ENCODE measurements around the gene OPTN.
"Not testable (repeated sequence)": the region's sequence is repeated elsewhere in the genome, so short reads cannot be mapped to it uniquely, and the experiment has no call there.

The OPTN gene

DNA sequence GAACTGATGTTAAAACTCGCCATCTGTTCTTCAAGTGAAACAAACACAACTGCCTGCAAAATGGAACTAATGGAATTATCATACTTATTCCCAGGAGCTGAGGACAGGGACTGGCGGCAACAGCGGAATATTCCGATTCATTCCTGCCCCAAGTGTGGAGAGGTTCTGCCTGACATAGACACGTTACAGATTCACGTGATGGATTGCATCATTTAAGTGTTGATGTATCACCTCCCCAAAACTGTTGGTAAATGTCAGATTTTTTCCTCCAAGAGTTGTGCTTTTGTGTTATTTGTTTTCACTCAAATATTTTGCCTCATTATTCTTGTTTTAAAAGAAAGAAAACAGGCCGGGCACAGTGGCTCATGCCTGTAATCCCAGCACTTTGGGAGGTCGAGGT is 36.7 kb downstream of the OPTN start:
- no peak for DNase-seq

DNA sequence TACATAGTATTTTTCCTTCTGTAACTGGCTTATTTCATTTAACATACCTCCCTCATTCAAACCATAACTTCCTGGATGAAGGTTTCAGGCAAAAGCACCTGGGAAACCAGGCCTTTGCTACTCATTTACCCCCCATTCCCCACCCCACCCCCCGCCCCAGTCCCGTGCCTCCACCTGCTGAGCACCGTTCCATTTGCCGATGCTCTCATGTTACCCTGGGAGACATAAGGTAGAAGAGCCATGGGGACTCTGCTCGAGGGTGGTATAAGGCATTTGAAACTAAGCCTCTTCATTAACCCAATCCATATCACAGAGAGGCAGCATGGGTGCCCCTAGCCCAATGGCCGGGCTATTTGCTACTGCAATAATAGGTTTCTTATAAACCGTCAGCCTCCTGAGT is 39.2 kb downstream of the OPTN start:
- DNase-seq = no peak

DNA sequence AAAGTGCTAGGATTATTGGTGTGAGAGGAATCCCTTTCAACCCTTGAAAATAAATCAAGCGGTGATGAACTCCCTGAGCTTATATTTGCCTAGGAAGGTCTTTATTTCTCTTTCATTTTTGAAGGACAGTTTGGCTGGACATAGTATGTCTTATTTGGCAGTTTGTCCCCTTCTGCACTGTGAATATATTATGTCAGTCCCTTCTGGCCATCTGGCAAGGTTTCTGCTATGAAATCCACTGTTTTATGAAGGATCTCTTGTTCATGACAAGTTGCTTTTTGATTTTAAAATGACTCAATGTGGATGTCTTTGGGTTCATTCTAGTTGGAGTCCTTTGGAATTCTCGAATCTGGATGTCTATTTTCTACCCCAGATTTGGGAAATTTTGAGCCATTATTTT is 39.7 kb downstream of the OPTN start:
- DNase-seq = no peak

DNA sequence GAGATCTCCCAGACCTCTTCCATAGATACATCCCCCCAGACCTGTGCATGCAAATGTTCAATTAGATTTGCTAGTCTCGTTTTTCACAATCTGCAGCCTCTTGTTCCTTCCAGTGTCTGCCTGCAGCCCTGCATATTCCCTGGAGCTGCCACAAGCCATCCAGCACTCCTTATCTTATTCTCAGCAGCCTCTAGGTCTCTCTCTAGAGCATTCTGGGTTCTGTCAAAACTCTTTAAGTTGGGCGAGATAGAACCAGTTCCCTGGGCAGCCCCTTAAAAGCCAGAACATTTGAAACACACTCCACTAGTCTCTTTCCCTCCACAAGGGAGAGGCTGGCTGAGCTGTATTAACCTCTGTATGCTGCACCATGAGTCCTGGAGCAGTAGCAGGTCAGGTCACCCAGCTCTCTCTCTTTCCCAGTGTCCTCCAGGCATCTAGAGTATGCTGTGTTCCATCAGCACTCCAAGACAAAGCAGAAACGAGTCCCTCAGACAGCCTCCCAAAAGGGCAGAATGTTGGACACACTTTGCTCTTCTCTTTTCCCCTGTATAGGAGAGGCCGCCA is 40.7 kb downstream of the OPTN start:
- DNase-seq = no peak

DNA sequence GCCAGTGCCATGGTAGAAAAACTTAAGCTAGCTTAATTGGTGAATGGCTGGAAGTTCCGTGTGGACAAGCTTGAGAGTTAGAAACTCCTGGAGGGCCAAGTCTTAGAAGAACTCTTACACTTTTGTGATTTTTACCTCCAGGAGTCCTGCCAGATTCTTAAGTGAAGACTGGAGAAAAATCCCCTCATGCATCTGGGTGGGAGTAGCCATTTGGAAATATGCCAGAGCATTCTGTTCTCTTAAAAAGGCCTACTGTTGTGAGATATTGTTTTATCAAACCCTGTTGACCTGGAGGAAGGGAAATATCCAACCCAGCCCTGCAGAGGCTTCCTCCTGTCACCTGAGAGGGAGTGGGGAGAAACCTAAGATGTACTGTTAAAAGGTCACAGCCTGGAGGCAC is 43.8 kb downstream of the OPTN start:
- no peak for DNase-seq

DNA sequence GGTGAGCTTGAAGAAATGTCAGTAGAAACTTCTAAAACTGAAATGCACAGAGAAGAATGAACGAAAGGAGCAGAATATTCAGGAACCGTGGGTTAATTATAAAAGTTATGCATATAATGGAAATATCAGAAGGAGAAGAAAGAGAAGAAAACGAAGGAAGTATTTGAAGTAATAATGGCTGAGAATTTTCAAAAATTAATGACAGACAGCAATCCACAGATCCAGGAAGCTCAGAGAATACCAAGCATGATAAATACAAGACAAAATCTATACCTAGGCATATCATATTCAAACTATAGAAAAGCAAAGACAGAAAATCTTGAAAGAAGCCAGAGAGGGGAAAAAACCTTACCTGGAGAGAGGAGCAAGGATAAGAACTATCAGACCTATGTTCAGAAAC is 44.9 kb downstream of the OPTN start:
- DNase-seq = no peak

DNA sequence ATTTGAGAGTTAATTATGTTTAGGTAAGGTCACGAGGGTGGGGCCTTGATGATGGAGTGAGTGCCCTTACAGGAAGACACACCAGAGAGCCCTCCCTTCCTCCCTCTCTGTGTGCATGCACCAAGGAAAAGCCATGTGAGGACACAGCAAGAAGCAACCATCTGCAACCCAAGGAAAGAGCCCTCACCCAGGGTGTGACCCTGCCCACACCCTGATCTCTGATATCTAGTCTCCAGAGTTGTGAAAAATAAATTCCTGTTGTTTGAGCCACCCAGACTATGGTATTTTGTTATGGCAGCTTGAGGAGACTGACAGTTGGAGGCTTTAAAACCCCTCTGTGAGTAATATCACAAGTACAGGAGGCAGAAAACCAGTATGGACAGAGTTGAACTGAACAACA is 46.4 kb downstream of the OPTN start:
- no peak for DNase-seq

DNA sequence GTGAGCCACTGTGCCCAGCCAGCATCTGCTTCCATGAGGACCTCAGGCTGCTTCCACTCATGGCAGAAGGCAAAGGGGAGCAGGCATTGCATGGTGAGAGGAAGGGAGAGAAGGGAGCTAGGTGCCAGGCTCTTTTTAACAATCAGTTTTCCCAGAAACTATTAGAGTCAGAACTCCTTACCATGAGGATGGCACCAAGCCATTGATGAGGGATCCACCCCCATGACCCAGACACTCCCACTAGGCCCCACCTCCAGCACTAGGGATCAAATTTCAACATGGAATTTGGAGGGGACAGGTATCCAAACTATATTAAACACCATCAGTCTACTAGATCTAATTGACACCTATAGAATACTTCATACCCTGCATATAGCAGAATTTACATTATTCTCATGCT is 47.2 kb downstream of the OPTN start:
- DNase-seq = no peak

DNA sequence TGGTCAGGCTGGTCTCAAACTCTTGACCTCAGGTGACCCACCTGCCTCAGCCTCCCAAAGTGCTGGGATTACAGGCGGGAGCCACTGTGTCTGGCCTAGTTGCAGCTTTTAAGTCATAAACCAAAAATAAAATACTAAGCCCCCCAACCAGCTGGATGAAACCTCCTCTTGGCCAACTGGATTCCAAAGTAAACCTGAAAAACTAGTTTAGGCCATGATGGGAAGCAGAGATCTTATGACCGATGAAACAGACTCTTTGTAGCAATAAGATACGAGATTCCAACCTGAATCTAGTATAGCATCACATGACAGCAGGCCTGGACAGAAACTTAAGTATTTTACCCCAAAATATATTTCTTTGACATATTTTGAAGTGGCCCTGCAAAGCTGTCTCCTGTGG is 52.3 kb downstream of the OPTN start:
- DNase-seq = no peak

DNA sequence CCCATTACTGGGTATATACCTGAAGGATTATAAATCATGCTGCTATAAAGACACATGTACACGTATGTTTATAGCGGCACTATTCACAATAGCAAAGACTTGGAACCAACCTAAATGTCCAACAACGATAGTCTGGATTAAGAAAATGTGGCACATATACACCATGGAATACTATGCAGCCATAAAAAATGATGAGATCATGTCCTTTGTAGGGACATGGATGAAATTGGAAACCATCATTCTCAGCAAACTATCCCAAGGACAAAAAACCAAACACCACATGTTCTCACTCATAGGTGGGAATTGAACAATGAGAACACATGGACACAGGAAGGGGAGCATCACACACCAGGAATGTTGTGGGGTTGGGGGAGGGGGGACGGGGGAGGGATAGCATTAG is 55.9 kb downstream of the OPTN start:
- DNase-seq = not testable (repeated sequence)

DNA sequence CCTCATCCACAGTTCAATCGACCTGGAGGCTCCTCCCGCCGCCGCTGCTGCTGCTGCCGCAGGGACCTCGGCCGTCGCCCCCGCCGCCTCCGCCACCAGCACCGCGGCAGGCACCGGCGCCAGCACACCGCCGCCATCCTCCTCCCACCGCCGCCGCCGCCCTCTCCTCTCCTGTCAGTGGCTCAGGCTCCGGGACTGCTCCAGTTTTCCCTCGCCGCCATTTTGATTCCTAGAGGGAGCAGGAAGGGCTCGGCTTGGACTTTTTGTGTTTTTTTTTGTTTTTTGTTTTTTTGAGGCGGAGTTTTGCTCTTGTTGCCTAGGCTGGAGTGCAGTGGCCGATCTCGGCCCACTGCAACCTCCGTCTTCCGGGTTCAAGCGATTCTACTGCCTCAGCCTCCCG is 58.4 kb downstream of the OPTN start:
- peak; percentile 19 for DNase-seq

DNA sequence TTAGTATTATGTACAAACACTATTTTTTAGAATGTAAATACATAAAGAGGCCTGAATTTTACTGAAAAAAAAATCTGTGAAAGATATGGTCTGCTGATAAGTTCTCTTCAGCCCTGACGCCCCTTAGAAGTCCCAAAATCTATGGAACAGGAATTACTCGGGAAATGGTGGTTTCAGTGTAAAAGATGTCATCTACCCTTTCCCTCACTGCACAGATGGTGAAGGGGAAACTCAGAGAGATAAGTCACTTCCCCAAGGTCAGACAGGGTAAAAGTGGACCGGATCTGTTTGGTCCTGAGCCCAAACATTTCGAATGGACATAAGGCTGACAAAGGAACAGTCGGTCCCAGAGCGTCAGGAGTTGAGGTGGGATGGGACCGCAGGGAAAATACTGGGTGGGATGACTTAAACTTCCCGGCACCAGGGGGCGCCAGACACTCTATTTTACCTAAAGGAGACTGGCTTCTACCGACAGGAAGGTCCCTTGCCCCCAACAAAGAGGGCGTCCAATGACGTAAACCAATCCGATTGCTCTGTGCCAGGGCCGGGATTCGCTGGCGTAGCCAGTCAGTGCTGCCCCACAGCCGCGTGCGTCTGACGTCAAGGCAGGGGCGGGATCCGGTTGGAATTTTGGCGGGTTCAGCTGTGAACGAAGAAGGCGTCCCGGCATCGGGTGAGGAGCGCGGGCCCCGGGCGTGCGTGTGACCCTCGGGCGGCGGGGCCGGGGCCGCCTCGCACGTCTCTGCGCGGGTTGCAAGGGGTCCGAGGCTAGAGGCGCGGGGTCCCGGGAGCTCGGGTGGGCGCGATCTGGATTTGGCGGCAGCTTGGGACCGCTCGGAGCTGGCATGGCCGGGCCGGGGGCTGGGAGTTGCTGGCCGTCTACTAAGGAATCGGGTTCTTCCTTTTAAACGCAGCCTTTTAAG is 61.2 kb downstream of the OPTN start, which contains the start of gene MCM10:
Gene MCM10, plus strand, starts transcription at position 625 of the 923 bp plus-strand sequence. CDS start 2,645 bp downstream, outside the sequence.
- peak; percentile 98 for DNase-seq

DNA sequence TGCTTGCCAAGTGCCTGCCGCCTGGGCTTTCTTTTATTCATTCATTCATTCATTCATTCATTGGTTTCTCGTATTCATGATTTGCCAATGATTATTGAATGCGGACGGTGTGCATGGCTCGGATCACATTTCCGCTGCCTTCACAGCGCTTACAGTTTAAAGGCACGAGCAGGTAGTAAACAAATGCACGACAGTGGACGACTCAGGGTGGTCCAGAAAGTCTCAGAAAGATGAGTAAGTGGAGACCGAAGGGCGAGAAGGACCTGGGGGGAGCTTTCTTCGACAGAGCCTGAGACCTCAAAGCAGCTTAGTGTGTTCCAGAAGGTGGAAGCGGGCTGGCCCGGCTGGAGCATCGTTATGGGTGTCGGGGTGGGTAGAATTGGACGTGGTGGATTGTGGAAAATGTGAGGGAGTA is 61.9 kb downstream of the OPTN start:
- DNase-seq = no peak

DNA sequence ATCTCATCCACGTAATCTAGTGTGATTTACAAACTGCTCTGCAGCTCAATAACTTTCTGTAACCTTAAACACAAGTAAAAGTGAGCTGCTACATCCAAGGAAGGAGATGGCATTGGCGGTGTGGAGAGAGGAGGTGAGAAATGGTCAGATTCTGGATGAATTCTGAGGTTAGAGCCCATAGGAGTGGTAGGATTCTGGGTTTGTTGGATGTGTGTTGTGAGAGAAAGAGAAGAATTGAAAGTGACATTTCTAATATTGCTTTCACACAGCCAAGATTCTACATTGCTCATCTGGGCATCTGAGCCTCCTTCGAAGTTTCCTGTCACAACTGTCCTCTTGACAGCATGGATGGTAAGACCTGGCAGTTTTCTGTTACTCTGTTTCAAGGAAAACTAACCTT is 63.9 kb downstream of the OPTN start:
- no peak for DNase-seq

DNA sequence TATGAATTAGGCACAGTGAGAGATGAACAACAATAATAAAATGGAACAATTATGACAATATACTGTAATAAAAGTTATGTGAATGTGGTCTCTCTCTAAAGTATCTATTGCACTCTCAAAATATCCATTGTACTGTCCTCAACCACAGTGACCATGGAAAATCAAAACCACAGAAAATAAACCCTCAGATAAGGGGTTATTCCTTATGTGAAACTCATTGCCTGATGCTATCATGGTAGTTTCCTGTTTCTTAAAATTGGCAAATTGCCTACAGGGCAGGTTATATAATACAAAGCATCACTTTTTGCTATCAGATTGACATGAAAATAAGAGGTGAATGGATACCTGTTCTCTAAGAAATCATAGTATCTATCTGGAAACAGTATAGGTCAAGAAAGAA is 65.2 kb downstream of the OPTN start:
- DNase-seq = peak; percentile 12

DNA sequence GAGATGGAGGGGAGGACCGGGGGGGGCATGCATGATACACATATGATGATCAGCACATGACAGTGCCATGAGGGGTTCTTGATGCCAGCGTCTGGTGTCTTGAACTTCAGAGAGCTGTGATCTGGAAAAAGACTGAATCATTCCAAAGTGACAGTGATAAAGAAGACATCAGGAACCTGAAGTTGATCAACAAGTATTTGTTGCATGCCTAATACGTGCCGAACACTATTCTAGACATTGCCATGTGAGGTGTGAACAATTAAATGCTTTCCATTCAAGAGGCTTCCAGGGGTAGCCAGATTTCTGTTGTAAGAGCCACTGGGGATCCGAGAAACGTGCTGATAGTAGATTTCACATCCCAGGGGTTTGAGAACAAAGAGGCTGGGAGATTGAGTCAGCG is 67.6 kb downstream of the OPTN start:
- no peak for DNase-seq

DNA sequence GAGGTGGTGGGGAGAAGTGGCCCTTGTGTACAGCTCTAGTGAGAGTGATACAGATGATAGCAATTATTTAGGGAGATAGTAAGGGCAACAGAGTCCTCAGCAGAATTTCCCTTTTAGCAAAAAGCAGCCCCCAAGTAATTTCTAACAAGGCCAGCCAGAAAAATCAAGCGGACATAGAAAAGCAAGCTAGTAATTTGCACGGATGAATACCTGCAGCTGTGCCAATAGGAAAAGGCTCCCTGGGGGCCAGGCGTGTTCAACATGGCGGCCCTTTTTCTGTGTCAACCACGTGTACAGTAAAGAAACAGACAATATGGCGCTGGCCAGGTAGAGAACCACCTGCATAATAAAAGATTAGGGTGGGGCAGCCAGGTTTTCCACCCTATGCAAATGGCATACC is 68.8 kb downstream of the OPTN start:
- DNase-seq = no peak

DNA sequence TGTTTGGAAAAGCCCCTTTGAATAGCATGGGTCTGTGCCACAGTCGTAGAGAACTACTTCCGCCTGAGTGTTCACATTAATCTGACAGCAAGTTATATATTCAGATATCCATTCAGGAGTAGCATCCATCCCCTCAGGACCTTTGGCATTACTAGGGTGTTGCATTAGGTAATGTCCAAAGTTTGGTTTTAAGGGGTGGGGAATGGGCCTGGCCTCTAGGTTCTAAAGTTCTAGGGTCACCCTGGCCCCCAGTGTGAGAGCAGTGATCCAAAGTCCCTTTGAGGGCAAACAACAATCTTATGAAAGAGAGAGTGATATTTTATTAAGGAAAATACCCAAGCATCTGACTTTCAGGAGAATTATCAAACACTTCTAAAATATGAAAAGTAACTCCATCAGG is 73.7 kb downstream of the OPTN start:
- DNase-seq = no peak

DNA sequence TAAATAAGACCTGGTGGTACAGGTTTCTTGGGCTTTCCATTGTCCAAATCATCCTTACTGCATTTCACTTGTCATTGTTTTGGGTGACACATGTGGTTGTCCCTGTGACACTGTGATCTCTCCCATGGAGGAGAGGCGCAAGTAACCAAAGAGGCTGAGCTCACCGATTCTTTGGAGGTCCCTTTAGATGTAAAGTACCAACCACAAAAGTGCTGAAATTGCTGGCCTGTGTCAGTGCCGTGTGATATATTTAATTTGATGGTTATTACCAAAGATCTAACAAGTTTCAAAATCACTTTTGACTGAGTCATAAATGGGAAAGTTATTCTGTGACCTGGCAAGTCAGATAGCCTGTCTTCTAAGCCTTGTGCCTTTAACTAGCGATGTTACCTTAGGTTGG is 80.8 kb downstream of the OPTN start:
- no peak for DNase-seq

DNA sequence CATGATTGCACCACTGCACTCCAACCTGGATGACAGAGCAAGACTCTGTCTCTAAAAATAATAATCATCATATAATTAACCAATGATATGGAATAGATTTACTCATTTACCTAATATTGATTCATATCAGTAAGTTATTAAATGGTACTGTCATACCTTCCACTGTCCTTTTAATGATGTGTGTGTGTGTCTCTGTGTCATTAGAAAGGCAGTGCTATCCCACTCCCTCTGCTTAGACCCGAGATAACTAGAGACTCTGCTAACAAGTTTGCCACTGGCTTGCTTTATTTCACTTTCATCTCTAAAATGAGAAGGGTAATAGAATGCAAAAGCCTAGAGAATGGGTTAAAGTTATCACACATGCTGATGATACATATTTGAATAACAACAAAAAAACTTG is 82.5 kb downstream of the OPTN start:
- no peak for DNase-seq

DNA sequence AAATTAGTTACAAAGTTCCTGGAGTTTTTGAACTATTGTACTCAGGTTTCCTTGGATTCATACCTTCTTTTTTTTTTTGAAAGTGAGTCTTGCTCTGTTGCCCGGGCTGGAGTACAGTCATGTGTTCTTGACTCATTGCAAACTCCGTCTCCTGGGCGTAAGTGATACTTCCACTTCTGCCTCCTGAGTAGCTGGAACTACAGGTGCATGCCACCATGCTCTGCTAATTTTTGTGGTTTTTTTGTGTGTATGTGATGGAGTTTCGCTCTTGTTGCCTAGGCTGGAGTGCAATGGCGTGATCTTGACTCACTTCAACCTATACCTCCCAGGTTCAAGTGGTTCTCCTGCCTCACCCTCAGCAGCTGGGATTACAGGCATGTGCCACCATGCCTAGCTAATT is 83.7 kb downstream of the OPTN start:
- DNase-seq = no peak

DNA sequence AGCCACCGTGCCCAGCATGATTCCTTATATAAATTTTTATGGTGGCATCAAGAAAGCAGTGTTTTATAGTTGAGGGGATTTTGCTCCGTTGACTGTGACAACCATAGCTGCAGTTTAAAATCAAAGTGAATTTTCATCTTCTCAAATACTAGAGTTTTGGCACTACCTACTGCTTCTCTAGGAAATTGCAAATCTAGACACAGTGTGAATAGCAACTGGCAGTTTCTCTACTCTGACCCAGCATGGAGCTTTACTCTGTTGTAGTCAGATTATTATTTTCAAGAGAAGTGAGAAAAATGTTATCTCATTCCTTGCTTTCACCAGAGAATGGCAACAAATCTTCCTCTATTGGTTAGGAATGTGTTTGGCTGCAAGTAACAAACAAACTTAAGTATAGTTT is 84.3 kb downstream of the OPTN start:
- DNase-seq = no peak

DNA sequence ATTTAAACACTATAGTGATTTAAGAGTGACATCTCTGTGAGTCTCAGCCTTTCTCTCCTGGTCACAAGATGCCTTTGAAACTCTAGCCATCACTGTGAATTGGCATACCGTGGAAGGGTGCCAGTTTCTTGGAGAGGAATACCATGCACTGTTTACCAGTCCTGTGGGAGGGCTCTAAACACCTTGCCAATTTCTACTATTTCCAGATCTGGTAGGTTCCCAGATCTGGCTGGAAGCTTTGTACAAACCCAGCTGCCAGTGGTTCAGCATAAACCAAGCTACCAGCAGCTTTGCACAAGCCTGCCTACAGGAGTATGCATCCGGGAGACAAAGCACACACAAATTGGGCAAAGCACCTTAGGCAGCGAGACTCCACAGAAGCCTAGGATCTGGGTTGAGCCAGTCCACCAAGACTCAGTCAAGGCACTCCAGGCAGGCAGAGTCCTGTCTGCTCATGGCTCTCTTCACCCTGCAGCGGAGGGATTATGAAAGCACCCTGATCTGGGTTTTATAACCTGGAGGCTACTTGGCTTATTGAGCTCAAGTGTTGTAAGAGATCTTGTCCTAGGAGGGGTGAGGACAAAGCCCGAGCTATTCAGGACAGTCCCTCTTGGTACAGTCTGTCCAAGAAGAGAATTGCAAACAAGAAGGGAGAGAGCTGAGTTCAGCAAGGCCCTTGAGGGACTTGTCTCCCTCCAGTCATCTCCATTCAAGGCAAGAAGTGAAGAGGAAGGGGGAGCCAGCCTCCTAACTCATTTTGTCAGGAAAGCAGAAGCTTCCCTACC is 85.0 kb downstream of the OPTN start:
- no peak for DNase-seq

DNA sequence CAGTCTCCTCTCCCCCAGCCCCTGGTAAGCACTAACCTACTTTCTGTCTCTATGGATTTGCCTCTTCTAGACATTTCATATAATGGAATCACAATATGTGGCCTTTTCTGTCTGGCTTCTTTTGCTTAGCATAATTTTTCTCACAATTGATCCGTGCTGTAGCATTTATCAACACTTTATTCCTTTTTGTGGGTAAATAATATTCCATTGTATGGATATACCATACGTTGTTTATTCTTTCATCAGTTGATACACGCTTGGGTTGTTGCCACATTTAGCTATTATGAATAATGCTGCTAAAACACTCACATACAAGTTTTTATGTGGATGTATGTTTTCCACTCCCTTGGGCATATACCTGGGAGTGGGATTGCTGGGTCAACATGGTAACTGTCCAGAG is 87.2 kb downstream of the OPTN start:
- no peak for DNase-seq
